Body of pancreas (tissue), 4 donors: ENCODE measurements around the gene SETDB1. TPM values are rescaled to one million over a fixed set of nuclear protein-coding genes. Genes with fewer than 3 reads are reported as not detected.

Experiments used
- ATAC-seq: fragments of 150-250 bp; one replicate; pipeline ENCODE4 v1.9.1; 2016
- DNase-seq, 4 donors: peaks; one replicate each; pipeline ENCODE4 v3.0.0-alpha.2; 2019
- H3K27ac ChIP-seq, 4 donors: fragments of 200-600 bp; sonication (generic); 1 replicate in 3 of 4; 2 replicates in 1 of 4; pipeline versions ENCODE4 v1.5.1 to v1.6.1; 2016 to 2019; ENCODE audit warnings: mild to moderate bottlenecking in 1 of 4, mixed read lengths in 1 of 4, moderate library complexity in 1 of 4
- H3K27me3 ChIP-seq, 2 donors: fragments of 200-600 bp; sonication (generic); one replicate each; pipeline ENCODE4 v1.6.0; 2016; ENCODE audit warnings: mild to moderate bottlenecking in 1 of 2
- H3K36me3 ChIP-seq, 2 donors: fragments of 200-600 bp; sonication (generic); replicated peaks in 1 of 2; 2 replicates each; pipeline ENCODE4 v1.5.1; 2016; ENCODE audit warnings: low read depth in 2 of 2; ENCODE audit not compliant: insufficient read depth in 1 of 2
- H3K4me1 ChIP-seq: fragments of 200-600 bp; sonication (generic); one replicate; pipeline ENCODE4 v1.6.0; 2016
- H3K4me3 ChIP-seq, 2 donors: fragments of 200-600 bp; sonication (generic); 1 replicate in 1 of 2; 2 replicates in 1 of 2; pipeline ENCODE4 v1.5.1; 2016 to 2019
- H3K9me3 ChIP-seq, 3 donors: fragments of 200-600 bp; sonication (generic); 1 replicate in 2 of 3; 2 replicates in 1 of 3; pipeline ENCODE4 v1.5.1; 2016
- POLR2A ChIP-seq, 3 donors: fragments of 450-650 bp; IDR thresholded peaks; one replicate each; pipeline ENCODE4 v1.6.1; 2016; ENCODE audit warnings: antibody characterized with exemption in 3 of 3, mild to moderate bottlenecking in 2 of 3
- WGBS, 2 donors: methylation state at CpG; one replicate each; pipeline ENCODE4 v1.1.5; 2017; 5-methylcytosine and 5-hydroxymethylcytosine counted together
- intact Hi-C: fragments of 100-400 bp; cut with DNase I; formaldehyde crosslinking; loops from one replicate; pipeline ENCODE4 v1.15.1; 2023
- total RNA-seq, 2 donors: library from RNA; depleted of rRNA; stranded (reverse); fragments of >200 nt; gene quantifications; one replicate each; pipeline ENCODE4 v1.1.0, GENCODE V29; 2016
- TF ChIP-seq, protein P1 (sequence below), 7 experiments: fragments of 450-650 bp in 4 of 7; fragments of 200-600 bp in 3 of 7; sonication (generic) in 3 of 7; IDR thresholded peaks; one replicate each; pipeline ENCODE4 v1.5.1; 2016 to 2019; ENCODE audit warnings: antibody characterized with exemption in 7 of 7

The SETDB1 gene
- total RNA-seq, 2 donors from 2014 or later, result 26.5 to 45.2 TPM

GRCh38 chr1:150909585-150910180 lies 16.5 kb upstream of the SETDB1 start:
- ATAC-seq (no peak), DNase-seq (no peak)
- Histone ChIP-seq H3K27me3 (no peaks in the 10 kb centered on the region), H3K36me3 (no peaks in the 10 kb centered on the region), H3K9me3 (no peaks in the 10 kb centered on the region), H3K4me3 (no peak overlapping the region), H3K27ac (no peak overlapping the region), H3K4me1 (no peaks in the 10 kb centered on the region)
- intact Hi-C loops, result no loop called here
- no peak for TF ChIP-seq POLR2A (IDR thresholded peaks at IDR 0.05)
- TF ChIP-seq, protein P1, sequence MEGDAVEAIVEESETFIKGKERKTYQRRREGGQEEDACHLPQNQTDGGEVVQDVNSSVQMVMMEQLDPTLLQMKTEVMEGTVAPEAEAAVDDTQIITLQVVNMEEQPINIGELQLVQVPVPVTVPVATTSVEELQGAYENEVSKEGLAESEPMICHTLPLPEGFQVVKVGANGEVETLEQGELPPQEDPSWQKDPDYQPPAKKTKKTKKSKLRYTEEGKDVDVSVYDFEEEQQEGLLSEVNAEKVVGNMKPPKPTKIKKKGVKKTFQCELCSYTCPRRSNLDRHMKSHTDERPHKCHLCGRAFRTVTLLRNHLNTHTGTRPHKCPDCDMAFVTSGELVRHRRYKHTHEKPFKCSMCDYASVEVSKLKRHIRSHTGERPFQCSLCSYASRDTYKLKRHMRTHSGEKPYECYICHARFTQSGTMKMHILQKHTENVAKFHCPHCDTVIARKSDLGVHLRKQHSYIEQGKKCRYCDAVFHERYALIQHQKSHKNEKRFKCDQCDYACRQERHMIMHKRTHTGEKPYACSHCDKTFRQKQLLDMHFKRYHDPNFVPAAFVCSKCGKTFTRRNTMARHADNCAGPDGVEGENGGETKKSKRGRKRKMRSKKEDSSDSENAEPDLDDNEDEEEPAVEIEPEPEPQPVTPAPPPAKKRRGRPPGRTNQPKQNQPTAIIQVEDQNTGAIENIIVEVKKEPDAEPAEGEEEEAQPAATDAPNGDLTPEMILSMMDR (IDR thresholded peaks at IDR 0.05), result no peak
- WGBS, 2 donors, result 76 to 87% methylated on average over 4 of the region's 4 CpGs

DNA sequence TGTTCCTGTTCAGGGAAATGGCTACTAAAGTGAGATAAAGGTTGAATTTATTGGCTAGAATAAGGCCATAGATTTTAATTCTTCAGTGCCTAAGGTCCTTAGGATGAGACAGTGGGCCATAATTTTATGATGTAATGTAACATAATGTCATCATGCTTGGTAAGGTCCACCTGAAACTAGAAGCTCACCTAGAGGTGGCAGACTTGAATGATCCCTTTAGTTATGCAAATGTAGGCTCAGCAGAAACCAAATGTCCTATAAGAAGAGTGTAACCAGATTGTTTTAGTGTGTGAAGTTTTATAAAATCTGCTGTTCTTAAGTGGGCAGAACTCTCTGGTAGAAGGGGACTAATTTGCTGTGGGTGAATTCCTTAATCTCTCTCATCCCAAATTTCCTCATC lies 13.5 kb upstream of the SETDB1 start:
- DNase-seq (no peak), ATAC-seq (no peak)
- Histone ChIP-seq H3K4me3 (no peak overlapping the region), H3K27me3 (no peaks in the 10 kb centered on the region), H3K36me3 (no peaks in the 10 kb centered on the region), H3K27ac (no peak overlapping the region), H3K4me1 (no peaks in the 10 kb centered on the region), H3K9me3 (no peaks in the 10 kb centered on the region)
- intact Hi-C loops, result no loop called here
- TF ChIP-seq, protein P1 (IDR thresholded peaks at IDR 0.05), result no peak
- TF ChIP-seq POLR2A (IDR thresholded peaks at IDR 0.05), result no peak

GRCh38 chr1:150917387-150917786 lies 8.8 kb upstream of the SETDB1 start:
- Histone ChIP-seq H3K9me3 (no peaks in the 10 kb centered on the region), H3K27me3 (no peaks in the 10 kb centered on the region), H3K4me3 (no peak overlapping the region), H3K36me3 (no peaks in the 10 kb centered on the region), H3K4me1 (no peaks in the 10 kb centered on the region), H3K27ac (no peak overlapping the region)
- DNase-seq (no peak), ATAC-seq (no peak)
- intact Hi-C loops, result no loop called here
- no peak for TF ChIP-seq POLR2A (IDR thresholded peaks at IDR 0.05)
- TF ChIP-seq, protein P1 (IDR thresholded peaks at IDR 0.05), result no peak
- 48 to 68% methylated on average over 7 of the region's 7 CpGs for WGBS, 2 donors

DNA sequence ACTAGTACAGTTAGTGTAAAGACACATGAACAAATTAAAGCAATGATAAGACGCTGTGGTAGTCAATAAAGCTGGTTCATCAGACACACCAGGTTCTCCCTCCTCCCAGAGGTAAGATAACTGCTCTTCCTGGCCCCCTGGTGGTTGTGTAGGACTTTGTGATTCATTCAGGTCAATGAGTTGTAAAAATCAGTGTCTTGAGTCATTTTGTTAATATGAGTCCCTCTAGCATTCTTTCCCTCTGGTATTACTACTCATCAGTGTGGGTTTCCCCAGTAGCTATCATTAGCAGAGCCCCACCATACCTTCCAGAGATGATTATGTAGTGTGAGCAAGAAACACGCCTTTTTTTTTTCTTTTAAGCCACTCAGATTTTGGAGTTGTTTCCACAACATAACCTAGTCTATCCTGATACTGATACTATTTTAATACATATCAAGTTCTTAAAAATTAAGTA lies 3.6 kb upstream of the SETDB1 start:
- Histone ChIP-seq H3K9me3 (no peaks in the 10 kb centered on the region), H3K4me3 (no peak overlapping the region), H3K36me3 (peaks cover 0 to under 1% of the 10 kb centered on the region in 2 donors), H3K27me3 (no peaks in the 10 kb centered on the region), H3K4me1 (peaks cover 8% of the 10 kb centered on the region), H3K27ac (no peak overlapping the region)
- peak; percentile 36 for ATAC-seq
- TF ChIP-seq POLR2A (IDR thresholded peaks at IDR 0.05), result no peak
- TF ChIP-seq, protein P1 (IDR thresholded peaks at IDR 0.05), result peak; percentile 43 to 73 (median 68)
- intact Hi-C loops, result no loop called here
- 39 to 44% methylated on average over 2 of the region's 2 CpGs for WGBS, 2 donors
- peak; percentile 72 to 79 (median 76) for DNase-seq

GRCh38 chr1:150925080-150925479 lies 1.1 kb upstream of the SETDB1 start:
- DNase-seq (no peak), ATAC-seq (no peak)
- Histone ChIP-seq H3K36me3 (peaks cover 0 to 10% of the 10 kb centered on the region in 2 donors), H3K9me3 (no peaks in the 10 kb centered on the region), H3K27me3 (no peaks in the 10 kb centered on the region), H3K4me3 (no peak overlapping the region), H3K4me1 (peaks cover 13% of the 10 kb centered on the region), H3K27ac (peak overlapping the region in 1 of 4 donors; percentile 86)
- intact Hi-C loops, result no loop called here
- TF ChIP-seq, protein P1 (IDR thresholded peaks at IDR 0.05), result no peak
- no peak for TF ChIP-seq POLR2A (IDR thresholded peaks at IDR 0.05)
- 74 to 77% methylated on average over 23 of the region's 23 CpGs for WGBS, 2 donors
